K562 (cell line): ENCODE data around the gene LIX1. TPM values are rescaled to one million over a fixed set of nuclear protein-coding genes. Genes with fewer than 3 reads are reported as not detected.

Experiments used
- ATAC-seq: fragments of 200-7000 bp; cut with Tn5 transposase; 3 replicates; pipeline ENCODE4 v1.9.1; 2020; ENCODE audit warnings: moderate library complexity
- BruUV-seq: library from RNA; stranded (reverse); fragments of 400-500 nt; replicated peaks from 2 replicates; lab custom pipeline; 2021; lab: Mats Ljungman, UMichigan
- CTCF ChIA-PET: fragments of 300-600 bp; formaldehyde crosslinking; extraction: SDS; loops from one replicate; lab custom pipeline; 2021; ENCODE audit warnings: low intra/inter-chr PET ratio; lab: Yijun Ruan, JAX
- POLR2A ChIA-PET: fragments of 300-600, 350-650 bp; sonication (Branson Sonifier 250); formaldehyde crosslinking; extraction: SDS; loops from one replicate; lab custom pipeline; 2021; ENCODE audit warnings: antibody characterized with exemption, inconsistent platforms; lab: Yijun Ruan, JAX
- DNase-seq, 4 experiments: peaks; one replicate each; pipeline versions ENCODE4 v3.0.0 to v3.0.0-alpha.2; 2011 to 2018; ENCODE audit warnings: low spot score in 3 of 4, mixed read lengths in 3 of 4; ENCODE audit errors: extremely low read depth in 1 of 4
- FAIRE-seq: peaks from 2 replicates; lab custom pipeline; 2011; peaks lifted over from hg19 to GRCh38; lab: Jason Lieb, UNC
- H2AFZ ChIP-seq: 2 replicates; pipeline ENCODE4 v1.6.0; 2011; ENCODE audit warnings: low read depth, low read length, control low read depth, inconsistent platforms
- H3K27ac ChIP-seq: fragments of 200-600 bp; 3 replicates; pipeline ENCODE4 v1.8.0; 2011; ENCODE audit warnings: low read depth, mild to moderate bottlenecking, control low read depth, inconsistent platforms, low read length, moderate library complexity, mixed read lengths; ENCODE audit errors: extremely low read depth
- H3K27me3 ChIP-seq, 2 experiments: fragments of 300-600 bp in 1 of 2; 2 replicates in 1 of 2; 3 replicates in 1 of 2; pipeline versions ENCODE4 v1.6.0 to v1.8.0; 2011; ENCODE audit warnings: inconsistent platforms in 2 of 2, low read length in 2 of 2, mild to moderate bottlenecking in 1 of 2, mixed read lengths in 1 of 2, moderate library complexity in 1 of 2; ENCODE audit not compliant: control insufficient read depth in 2 of 2, insufficient read depth in 2 of 2
- H3K36me3 ChIP-seq: fragments of 300-600 bp; 3 replicates; pipeline ENCODE4 v1.8.0; 2011; ENCODE audit warnings: mild to moderate bottlenecking, low read length, inconsistent platforms; ENCODE audit not compliant: control insufficient read depth, insufficient read depth
- H3K4me1 ChIP-seq, 2 experiments: fragments of 200-600 bp in 1 of 2; replicated peaks in 1 of 2; 2 replicates in 1 of 2; 3 replicates in 1 of 2; pipeline versions ENCODE4 v1.5.1 to v1.8.0; 2011; ENCODE audit warnings: inconsistent platforms in 2 of 2, low read length in 2 of 2, mild to moderate bottlenecking in 1 of 2, mixed read lengths in 1 of 2, moderate library complexity in 1 of 2; ENCODE audit not compliant: control insufficient read depth in 2 of 2, insufficient read depth in 2 of 2
- H3K4me2 ChIP-seq: 2 replicates; pipeline ENCODE4 v1.6.1; 2011; ENCODE audit warnings: low read length, control low read depth, inconsistent platforms, mixed read lengths; ENCODE audit not compliant: insufficient read depth
- H3K4me3 ChIP-seq: fragments of 200-600 bp; sonication (generic), shearing (Covaris generic); 2 replicates; pipeline ENCODE4 v1.5.1; 2016; ENCODE audit warnings: control low read depth, inconsistent platforms
- H3K79me2 ChIP-seq: fragments of 200-600 bp; 3 replicates; pipeline ENCODE4 v1.8.0; 2011; ENCODE audit warnings: low read length, inconsistent platforms; ENCODE audit not compliant: control insufficient read depth, insufficient read depth
- H3K9ac ChIP-seq, 2 experiments: 2 replicates each; pipeline versions ENCODE4 v1.6.0 to v1.6.1; 2011; ENCODE audit warnings: low read depth in 2 of 2, low read length in 2 of 2, control low read depth in 1 of 2, inconsistent platforms in 1 of 2, mild to moderate bottlenecking in 1 of 2, mixed read lengths in 1 of 2; ENCODE audit not compliant: insufficient read depth in 1 of 2
- H3K9me1 ChIP-seq: one replicate; pipeline ENCODE4 v1.6.0; 2011; ENCODE audit warnings: inconsistent platforms, mild to moderate bottlenecking, low read length, moderate library complexity; ENCODE audit not compliant: control insufficient read depth, insufficient read depth
- H3K9me3 ChIP-seq: replicated peaks from 2 replicates; pipeline ENCODE4 v1.5.1; 2011; ENCODE audit warnings: low read depth, low read length, inconsistent platforms; ENCODE audit not compliant: control insufficient read depth, insufficient read depth
- H4K20me1 ChIP-seq: replicated peaks from 2 replicates; pipeline ENCODE4 v1.6.1; 2011; ENCODE audit warnings: low read length, inconsistent platforms, mixed read lengths; ENCODE audit not compliant: control insufficient read depth, insufficient read depth
- CHD4 ChIP-seq: fragments of 200-600 bp; sonication (generic); IDR thresholded peaks from 3 replicates; pipeline ENCODE4 v1.6.1; 2012; ENCODE audit warnings: low read depth, mild to moderate bottlenecking, mixed read lengths, low read length, inconsistent platforms; ENCODE audit not compliant: insufficient read depth, insufficient replicate concordance, poor library complexity, severe bottlenecking
- HNRNPLL ChIP-seq: fragments of 200-400 bp; formaldehyde crosslinking; IDR thresholded peaks from 2 replicates; pipeline ENCODE4 v1.6.1; 2017; ENCODE audit warnings: low read length, low read depth, mild to moderate bottlenecking; ENCODE audit not compliant: poor library complexity, severe bottlenecking
- PHF21A ChIP-seq: fragments of 450-650 bp; IDR thresholded peaks from 2 replicates; pipeline ENCODE4 v1.6.1; 2017; ENCODE audit warnings: low read depth, borderline replicate concordance
- POLR2H ChIP-seq: IDR thresholded peaks from 2 replicates; pipeline ENCODE4 v1.6.1; 2016; ENCODE audit warnings: missing genetic modification characterization, low read depth, mild to moderate bottlenecking, control low read depth, missing compliant biosample characterization, moderate library complexity
- SMAD3 ChIP-seq: fragments of 450-650 bp; formaldehyde crosslinking; conservative IDR thresholded peaks from 2 replicates; pipeline ENCODE4 v1.4.0; 2020; ENCODE audit warnings: mild to moderate bottlenecking
- SREBF1 ChIP-seq: fragments of 150-350 bp; IDR thresholded peaks from 2 replicates; pipeline ENCODE4 v1.6.1; 2014; ENCODE audit warnings: antibody characterized with exemption, low read depth, low read length, borderline replicate concordance
- THAP7 ChIP-seq: fragments of 250-450 bp; sonication (Bioruptor Pico); IDR thresholded peaks from 2 replicates; pipeline ENCODE4 v1.5.0; 2021
- ZBTB12 ChIP-seq: fragments of 250-450 bp; sonication (Bioruptor Pico); IDR thresholded peaks from 2 replicates; pipeline ENCODE4 v1.4.0; 2020
- ZFP1 ChIP-seq: fragments of 450-650 bp; formaldehyde crosslinking; IDR thresholded peaks from 2 replicates; pipeline ENCODE4 v1.4.0; 2020; ENCODE audit warnings: mild to moderate bottlenecking, mixed read lengths
- ZNF197 ChIP-seq: fragments of 200-800 bp; sonication (Bioruptor generic); IDR thresholded peaks from 2 replicates; pipeline ENCODE4 v1.6.1; 2016; ENCODE audit warnings: low read depth, missing genetic modification characterization, missing compliant biosample characterization
- ZNF282 ChIP-seq: sonication (generic); formaldehyde crosslinking; IDR thresholded peaks from 2 replicates; pipeline ENCODE4 v1.8.1; 2023; ENCODE audit warnings: missing genetic modification reagents
- ZNF3 ChIP-seq: fragments of 250-450 bp; sonication (Bioruptor Pico); IDR thresholded peaks from 2 replicates; pipeline ENCODE4 v1.5.0; 2021; ENCODE audit warnings: mild to moderate bottlenecking, moderate library complexity
- ZNF668 ChIP-seq: fragments of 250-450 bp; sonication (Bioruptor Pico); IDR thresholded peaks from 2 replicates; pipeline ENCODE4 v1.8.0; 2022; ENCODE audit warnings: mild to moderate bottlenecking, inconsistent platforms
- ZSCAN29 ChIP-seq: fragments of 450-650 bp; IDR thresholded peaks from 2 replicates; pipeline ENCODE4 v1.6.1; 2017
- WGBS: fragments of 100-300 bp; shearing (Covaris generic); methylation state at CpG from one replicate; pipeline ENCODE4 v1.1.6; 2016; ENCODE audit warnings: low coverage, mixed read lengths; ENCODE audit not compliant: insufficient coverage; ENCODE audit errors: missing lambda C conversion rate; 5-methylcytosine and 5-hydroxymethylcytosine counted together
- in situ Hi-C: fragments of 300-500 bp; cut with MboI; formaldehyde crosslinking; loops from 4 replicates; pipeline ENCODE4 v1.15.0; 2018; ENCODE audit warnings: inconsistent platforms, mixed read lengths
- intact Hi-C: fragments of 100-400 bp; cut with micrococcal nuclease; formaldehyde crosslinking; loops from 2 replicates; pipeline ENCODE4 v1.14.2; 2022
- polyA plus RNA-seq, 8 experiments: library from polyadenylated mRNA; depleted of rRNA in 4 of 8; stranded (reverse) in 5 of 8; unstranded in 3 of 8; fragments of >200 nt; fragmentation: Nextera tagmentation in 2 of 8; fragmentation: Illumina TruSeq in 1 of 8; extraction: Ambion mirVana in 2 of 8; extraction: Trizol in 1 of 8; gene quantifications; 2 replicates each; pipeline versions ENCODE4 v1.2.1 to v1.2.3, GENCODE V29; 2011 to 2014; ENCODE audit warnings: inconsistent platforms in 1 of 8, missing spikeins in 1 of 8
- total RNA-seq, 7 experiments: library from RNA; depleted of rRNA in 6 of 7; stranded (reverse); fragments of >200 nt in 6 of 7; fragmentation: Illumina TruSeq in 2 of 7; extraction: Trizol in 2 of 7; gene quantifications; 2 replicates each; pipeline versions ENCODE4 v1.2.1 to v1.2.3, GENCODE V29; 2011 to 2021; ENCODE audit warnings: low replicate concordance in 1 of 7
- TF ChIP-seq, protein P1 (sequence below): sonication (generic); formaldehyde crosslinking; IDR thresholded peaks from 2 replicates; pipeline ENCODE4 v1.8.0; 2022; ENCODE audit warnings: mild to moderate bottlenecking, missing genetic modification reagents, borderline replicate concordance

Gene LIX1
- total and polyA plus RNA-seq, 9 of the 15 experiments (the other 6 are each of a cell fraction or from before 2014, with no cell fraction given) = 0.01 to 0.18 TPM; not detected in 7

GRCh38 chr5:97111004-97111403 lies 31.4 kb downstream of the LIX1 start (continued):
- TF ChIP-seq CHD4 = no peak
- TF ChIP-seq, all 486 proteins: peak for 2

- H3K9ac ChIP-seq = no peak overlapping the region
- no TSS peak for BruUV-seq
- DNase-seq (no peak), ATAC-seq (no peak), FAIRE-seq (no peak)
- H3K9me1 ChIP-seq = no peaks in the 10 kb centered on the region
- ChIA-PET CTCF (no interaction called here), POLR2A (no interaction called here)
- in situ Hi-C loops (no loop called here), intact Hi-C loops (no loop called here)
- no peak overlapping the region for H3K27ac ChIP-seq
- no peaks in the 10 kb centered on the region for H3K79me2 ChIP-seq
- H3K4me2 ChIP-seq = no peak overlapping the region
- H3K36me3 ChIP-seq = peaks cover 6% of the 10 kb centered on the region; the same call in 2 of the 3 replicates
- H3K9me3 ChIP-seq = no peaks in the 10 kb centered on the region
- no peak for TF ChIP-seq SMAD3 (CRISPR knock-in tag)
- no peak for TF ChIP-seq HNRNPLL
- TF ChIP-seq, protein P1, sequence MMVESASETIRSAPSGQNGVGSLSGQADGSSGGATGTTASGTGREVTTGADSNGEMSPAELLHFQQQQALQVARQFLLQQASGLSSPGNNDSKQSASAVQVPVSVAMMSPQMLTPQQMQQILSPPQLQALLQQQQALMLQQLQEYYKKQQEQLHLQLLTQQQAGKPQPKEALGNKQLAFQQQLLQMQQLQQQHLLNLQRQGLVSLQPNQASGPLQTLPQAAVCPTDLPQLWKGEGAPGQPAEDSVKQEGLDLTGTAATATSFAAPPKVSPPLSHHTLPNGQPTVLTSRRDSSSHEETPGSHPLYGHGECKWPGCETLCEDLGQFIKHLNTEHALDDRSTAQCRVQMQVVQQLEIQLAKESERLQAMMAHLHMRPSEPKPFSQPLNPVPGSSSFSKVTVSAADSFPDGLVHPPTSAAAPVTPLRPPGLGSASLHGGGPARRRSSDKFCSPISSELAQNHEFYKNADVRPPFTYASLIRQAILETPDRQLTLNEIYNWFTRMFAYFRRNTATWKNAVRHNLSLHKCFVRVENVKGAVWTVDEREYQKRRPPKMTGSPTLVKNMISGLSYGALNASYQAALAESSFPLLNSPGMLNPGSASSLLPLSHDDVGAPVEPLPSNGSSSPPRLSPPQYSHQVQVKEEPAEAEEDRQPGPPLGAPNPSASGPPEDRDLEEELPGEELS (CRISPR knock-in tag) = no peak
- TF ChIP-seq ZNF3 (CRISPR knock-in tag) = no peak
- TF ChIP-seq ZNF282 (CRISPR knock-in tag) = no peak
- no peak for TF ChIP-seq POLR2H (tag)
- no peak for TF ChIP-seq ZNF197
- no peak for TF ChIP-seq ZFP1 (CRISPR knock-in tag)
- no peak for TF ChIP-seq SREBF1
- TF ChIP-seq ZNF668 (CRISPR knock-in tag) = no peak
- no peak for TF ChIP-seq THAP7 (CRISPR knock-in tag)
- TF ChIP-seq PHF21A = no peak
- TF ChIP-seq ZBTB12 (CRISPR knock-in tag) = no peak
- no peak for TF ChIP-seq ZSCAN29
- H2AFZ ChIP-seq = no peak overlapping the region
- no peaks in the 10 kb centered on the region for H3K27me3 ChIP-seq
- 81% methylated on average over 7 of the region's 7 CpGs for WGBS
- peaks cover 4% of the 10 kb centered on the region; the same call in 1 of the 2 replicates for H4K20me1 ChIP-seq
- no peaks in the 10 kb centered on the region for H3K4me1 ChIP-seq
- H3K4me3 ChIP-seq = no peak overlapping the region
Measured at GRCh38 chr5:97107318-97107717, 35.1 kb downstream of the LIX1 start.
